ENCODE data around the gene AEN.

Gene AEN

GRCh38 chr15:88610701-88611231, 10.4 kb upstream of the AEN start:
- no peaks in the 10 kb centered on the region for H3K36me3 Mint-ChIP-seq (ENCODE audit: low read depth)
- DNase-seq, result no peak
- H3K4me3 Mint-ChIP-seq, result no peak overlapping the region
- TF ChIP-seq CTCF (IDR thresholded peaks at IDR 0.05), result no peak
- H3K9me3 Mint-ChIP-seq, result peaks cover 3% of the 10 kb centered on the region
- no peak overlapping the region for H3K27ac Mint-ChIP-seq
- H3K27me3 Mint-ChIP-seq (ENCODE audit: low read depth, poor library complexity), result peaks cover 85% of the 10 kb centered on the region
- peaks cover 32% of the 10 kb centered on the region for H3K4me1 Mint-ChIP-seq

GRCh38 chr15:88612186-88612796, 8.8 kb upstream of the AEN start:
- H3K27me3 Mint-ChIP-seq (ENCODE audit: low read depth, poor library complexity), result peaks cover 73% of the 10 kb centered on the region
- no peaks in the 10 kb centered on the region for H3K9me3 Mint-ChIP-seq
- no peak overlapping the region for H3K4me3 Mint-ChIP-seq
- no peak overlapping the region for H3K27ac Mint-ChIP-seq
- H3K36me3 Mint-ChIP-seq (ENCODE audit: low read depth), result no peaks in the 10 kb centered on the region
- H3K4me1 Mint-ChIP-seq, result peaks cover 26% of the 10 kb centered on the region
- DNase-seq, result no peak
- no peak for TF ChIP-seq CTCF (IDR thresholded peaks at IDR 0.05)

- H3K36me3 Mint-ChIP-seq (ENCODE audit: low read depth), result no peaks in the 10 kb centered on the region
- no peak for DNase-seq
- no peak for TF ChIP-seq CTCF (IDR thresholded peaks at IDR 0.05)
- H3K4me3 Mint-ChIP-seq, result no peak overlapping the region
- H3K4me1 Mint-ChIP-seq, result peaks cover 35% of the 10 kb centered on the region
- H3K9me3 Mint-ChIP-seq, result no peaks in the 10 kb centered on the region
- H3K27ac Mint-ChIP-seq, result no peak overlapping the region
- H3K27me3 Mint-ChIP-seq (ENCODE audit: low read depth, poor library complexity), result peaks cover 63% of the 10 kb centered on the region
Measured at GRCh38 chr15:88613074-88613944, 7.8 kb upstream of the AEN start.

- Mint-ChIP-seq H3K4me1 (peaks cover 29% of the 10 kb centered on the region), H3K9me3 (no peaks in the 10 kb centered on the region), H3K4me3 (no peak overlapping the region), H3K27ac (no peak overlapping the region), H3K27me3 (ENCODE audit: low read depth, poor library complexity) (peaks cover 45% of the 10 kb centered on the region), H3K36me3 (ENCODE audit: low read depth) (no peaks in the 10 kb centered on the region)
- TF ChIP-seq CTCF (IDR thresholded peaks at IDR 0.05), result no peak
- no peak for DNase-seq
Measured at GRCh38 chr15:88615303-88616107, 5.6 kb upstream of the AEN start.

GRCh38 chr15:88616240-88616639, 4.9 kb upstream of the AEN start:
- H3K36me3 Mint-ChIP-seq (ENCODE audit: low read depth), result no peaks in the 10 kb centered on the region
- no peak for DNase-seq
- H3K4me1 Mint-ChIP-seq, result peaks cover 29% of the 10 kb centered on the region
- H3K27ac Mint-ChIP-seq, result no peak overlapping the region
- H3K4me3 Mint-ChIP-seq, result no peak overlapping the region
- H3K27me3 Mint-ChIP-seq (ENCODE audit: low read depth, poor library complexity), result peaks cover 38% of the 10 kb centered on the region
- no peak for TF ChIP-seq CTCF (IDR thresholded peaks at IDR 0.05)
- H3K9me3 Mint-ChIP-seq, result no peaks in the 10 kb centered on the region
